Measurements from ENCODE around the gene IDH2.
A peak's percentile ranks its signal among the peaks of the same experiment; 100 is the strongest.

Gene IDH2

DNA sequence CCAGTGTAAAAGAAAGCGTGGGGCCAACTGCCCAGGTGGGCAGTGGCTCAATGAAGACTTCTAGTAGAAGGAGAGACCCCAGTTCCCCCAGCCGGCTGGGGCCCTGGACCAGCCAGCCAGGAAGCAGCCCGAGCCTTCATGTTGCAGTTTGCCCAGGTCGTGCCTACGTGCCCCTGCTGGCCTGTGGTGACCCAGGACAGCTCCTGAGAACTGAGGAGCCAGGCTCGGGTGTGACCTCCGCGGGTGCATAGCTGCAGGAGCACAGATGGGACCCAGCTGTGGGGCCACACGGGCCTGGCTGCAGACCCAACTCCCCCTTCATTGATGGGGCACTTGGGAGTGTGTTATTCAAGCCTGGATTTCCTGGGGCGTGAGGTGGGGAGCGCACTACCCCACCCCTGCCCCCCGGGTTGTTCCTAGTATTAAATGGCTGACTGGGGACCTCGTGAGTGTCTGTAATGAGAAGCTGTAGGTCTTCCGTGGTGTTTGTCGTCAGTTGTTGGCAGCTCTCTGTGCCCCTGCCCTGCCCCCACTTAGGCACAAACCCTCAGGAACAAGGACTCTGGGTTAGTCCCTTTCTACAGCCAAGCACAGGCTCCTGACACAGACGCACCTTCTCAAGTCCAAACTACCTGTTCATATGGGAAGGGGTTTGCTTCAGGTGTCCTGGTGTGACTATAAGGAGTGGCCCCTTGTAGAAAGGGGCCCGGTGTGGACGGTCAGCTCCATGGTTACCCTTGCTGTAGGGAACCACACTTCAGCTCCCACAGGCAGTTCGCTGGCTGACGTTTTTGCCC is 39.1 kb downstream of the IDH2 start:
- peak; percentile 68 for DNase-seq

- peak; percentile 72 for DNase-seq
These were observed 39.8 kb downstream of the IDH2 start for GRCh38 chr15:90062462-90062932.

GRCh38 chr15:90062023-90062442 is 40.2 kb downstream of the IDH2 start:
- DNase-seq, result peak; percentile 66

DNA sequence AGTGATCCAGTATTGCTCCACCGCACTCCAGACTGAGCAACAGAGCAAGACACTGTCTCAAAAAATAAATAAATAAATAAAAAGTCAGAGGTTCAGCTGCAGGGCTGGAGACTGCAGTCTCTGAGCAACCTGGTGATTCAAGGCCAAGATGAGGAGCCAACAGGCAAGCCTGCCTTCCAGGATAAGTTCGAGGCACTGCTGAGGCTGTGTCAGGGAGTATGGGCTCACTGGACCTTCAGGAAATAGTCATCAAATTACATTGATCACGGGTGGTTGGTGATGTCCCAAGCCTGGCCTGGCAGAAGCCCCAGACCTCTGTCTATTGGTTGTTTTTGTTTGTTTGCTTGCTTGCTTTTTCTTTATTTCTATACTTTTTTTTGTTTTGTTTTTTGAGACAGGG is 41.5 kb downstream of the IDH2 start:
- DNase-seq, result peak; percentile 2

DNA sequence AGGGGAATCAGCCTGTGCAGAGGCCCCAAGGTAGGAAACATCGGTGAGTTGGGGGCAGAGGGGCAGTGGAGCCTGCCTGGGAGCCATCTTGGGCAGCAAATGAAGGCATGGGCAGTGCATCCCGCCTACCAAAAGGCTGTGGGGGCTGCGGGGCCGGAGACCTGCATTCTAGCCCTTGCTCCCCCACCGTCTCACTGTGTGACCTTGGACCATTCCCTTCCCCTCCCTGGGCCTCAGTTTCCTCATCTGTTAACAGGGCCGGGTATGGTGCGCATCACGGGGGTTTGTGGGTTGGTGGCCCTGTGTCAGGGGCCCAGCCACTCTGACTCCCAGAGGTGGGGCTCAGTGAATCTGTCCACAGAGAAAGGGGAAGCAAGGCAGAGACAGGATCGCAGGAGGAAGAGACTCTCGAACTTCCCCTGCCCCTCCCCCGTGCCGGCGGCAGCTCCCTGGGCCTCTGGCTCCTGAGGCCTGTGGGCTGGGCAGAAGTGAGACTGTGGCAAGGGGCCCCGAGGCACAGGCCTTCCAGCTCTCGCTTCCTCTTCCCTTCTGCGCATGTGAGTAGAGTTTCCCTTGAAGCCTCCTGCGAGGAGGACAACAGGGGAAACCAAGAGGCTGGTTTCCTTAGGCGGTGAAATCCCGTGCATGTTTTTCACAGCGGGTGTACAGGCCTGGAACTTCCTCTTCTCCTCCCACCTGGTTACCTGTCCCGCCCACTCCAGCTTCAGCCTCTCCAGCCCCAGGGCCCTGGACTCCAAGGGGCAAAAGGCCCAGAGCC is 42.9 kb downstream of the IDH2 start:
- DNase-seq, result peak; percentile 1

GRCh38 chr15:90058775-90059174 is 43.5 kb downstream of the IDH2 start:
- no peak for DNase-seq

GRCh38 chr15:90058308-90058707 is 44.0 kb downstream of the IDH2 start:
- DNase-seq, result no peak

- DNase-seq, result no peak
These were observed 45.7 kb downstream of the IDH2 start for GRCh38 chr15:90056529-90056928.

DNA sequence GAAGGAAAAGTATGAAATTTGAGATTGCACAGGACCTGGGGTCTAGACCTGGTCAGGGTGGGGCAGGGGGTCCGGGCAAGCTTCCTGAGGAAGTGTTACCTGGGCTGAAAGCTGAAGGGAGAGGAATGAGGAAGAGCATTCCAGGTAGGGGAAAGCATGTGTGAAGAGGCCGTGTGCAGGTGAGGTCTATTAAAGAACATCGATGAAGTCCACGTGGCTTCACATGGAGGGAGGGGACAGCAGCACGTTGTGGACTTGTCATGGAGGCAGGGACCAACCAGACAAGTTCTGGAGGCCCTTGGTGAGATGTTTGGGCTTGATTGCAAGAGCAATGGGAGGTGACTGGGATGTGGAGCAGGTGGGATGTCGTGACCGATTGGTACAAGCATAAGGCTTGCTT is 47.1 kb downstream of the IDH2 start:
- DNase-seq, result no peak

GRCh38 chr15:90054618-90055097 is 47.6 kb downstream of the IDH2 start:
- no peak for DNase-seq

DNA sequence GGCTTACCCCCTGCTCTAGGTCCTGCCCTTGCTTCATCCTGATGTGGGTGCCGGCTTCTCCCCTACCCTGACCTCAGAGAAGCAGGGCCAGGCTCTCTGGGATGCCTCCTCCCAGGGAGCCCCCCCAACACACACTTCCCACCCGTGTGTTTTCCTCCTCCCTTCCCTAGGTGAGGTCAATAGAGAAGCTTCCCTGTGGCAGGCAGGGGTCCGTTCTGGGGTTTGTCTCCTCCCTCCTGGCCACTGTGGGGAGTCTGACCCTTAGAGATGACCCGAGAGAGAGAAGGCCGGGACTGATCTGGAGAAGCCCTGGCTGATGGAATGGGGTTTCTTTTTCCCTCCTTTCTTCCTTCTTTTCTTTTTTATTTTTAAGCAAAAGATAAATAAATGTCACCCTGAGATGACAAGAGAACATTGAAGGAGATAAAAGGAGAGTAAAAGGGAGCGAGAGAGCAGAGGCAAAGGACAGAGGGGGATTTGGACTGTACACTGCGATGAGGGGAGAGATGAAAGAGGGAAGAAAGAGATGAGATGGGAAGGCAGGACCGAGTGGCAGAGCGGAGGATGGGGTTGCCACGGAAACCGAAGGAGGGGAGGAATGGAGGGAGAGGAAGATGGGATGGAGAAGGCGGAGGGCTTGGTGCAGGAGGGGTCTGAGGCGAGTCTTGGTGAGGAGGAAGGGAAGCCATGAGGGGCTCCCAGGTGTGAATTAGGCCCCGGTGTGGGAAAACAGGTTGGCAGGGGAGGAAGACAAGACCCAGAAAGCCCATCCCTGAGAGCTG is 48.4 kb downstream of the IDH2 start:
- DNase-seq, result no peak

GRCh38 chr15:90051874-90052273 is 50.4 kb downstream of the IDH2 start:
- DNase-seq, result no peak

DNA sequence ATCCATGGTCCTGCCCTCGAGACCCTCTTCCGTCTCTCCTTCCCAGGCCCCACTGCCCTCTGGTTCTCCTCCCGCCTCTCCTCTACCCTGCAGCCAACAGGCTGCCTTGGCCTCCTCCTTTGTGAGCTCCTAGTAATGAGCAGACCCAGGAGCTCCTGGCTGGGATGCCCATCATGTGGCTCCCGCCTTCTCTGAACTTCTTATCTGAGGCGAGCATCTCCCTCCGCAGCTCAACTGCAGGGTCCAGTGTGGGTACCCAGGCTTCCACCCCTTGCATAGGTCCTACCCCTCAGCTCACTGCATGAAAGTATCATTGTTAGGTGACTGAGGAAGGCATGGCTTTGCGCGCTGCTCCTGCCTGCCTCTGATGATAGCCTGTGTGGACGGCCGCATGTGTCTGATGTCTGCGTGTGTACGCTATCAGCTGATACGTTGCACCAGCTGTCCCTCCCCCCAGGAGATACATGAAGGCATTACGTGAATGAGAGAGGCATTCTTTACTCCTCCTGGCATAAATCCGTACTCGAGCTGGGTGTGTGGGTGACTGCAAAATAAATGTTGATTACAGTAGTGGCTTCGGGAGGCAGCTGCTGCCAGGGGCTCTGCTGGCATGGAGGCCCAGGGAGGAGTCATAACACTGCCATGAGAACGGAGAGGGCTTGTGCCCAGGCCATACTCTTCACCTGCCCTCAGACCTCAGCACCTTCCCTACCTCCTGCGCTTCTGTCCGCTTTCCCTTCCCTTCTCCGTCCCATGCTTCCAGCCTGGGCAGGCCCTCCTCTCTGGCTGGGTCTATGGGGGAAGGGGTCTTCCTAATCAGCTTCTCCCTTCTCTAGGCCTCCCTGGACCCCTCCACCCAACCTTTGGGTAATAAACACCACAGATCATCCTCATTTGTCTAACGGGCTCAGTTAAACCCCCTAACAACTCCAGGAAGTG is 52.3 kb downstream of the IDH2 start:
- no peak for DNase-seq

DNA sequence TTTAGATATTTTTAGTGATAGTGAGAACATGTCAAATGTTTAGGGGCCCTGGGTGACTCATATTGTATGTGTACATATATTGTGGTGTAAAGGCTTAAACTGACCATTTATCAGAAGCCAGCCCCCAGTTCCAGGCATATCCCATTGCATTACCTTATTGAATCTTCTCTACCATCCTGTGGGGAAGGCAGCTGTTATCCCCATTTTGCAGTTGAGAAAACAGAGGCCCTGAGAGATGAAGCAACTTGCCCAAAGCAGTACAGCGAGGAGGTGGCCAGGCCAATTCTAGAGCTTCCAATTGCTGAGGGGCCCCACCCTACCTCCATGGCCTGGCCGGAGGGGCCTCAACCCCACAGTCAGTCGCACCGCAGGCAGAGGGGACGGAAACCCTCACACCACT is 53.2 kb downstream of the IDH2 start:
- no peak for DNase-seq

- peak; percentile 43 for DNase-seq
These were observed 54.2 kb downstream of the IDH2 start for GRCh38 chr15:90047956-90048575.

DNA sequence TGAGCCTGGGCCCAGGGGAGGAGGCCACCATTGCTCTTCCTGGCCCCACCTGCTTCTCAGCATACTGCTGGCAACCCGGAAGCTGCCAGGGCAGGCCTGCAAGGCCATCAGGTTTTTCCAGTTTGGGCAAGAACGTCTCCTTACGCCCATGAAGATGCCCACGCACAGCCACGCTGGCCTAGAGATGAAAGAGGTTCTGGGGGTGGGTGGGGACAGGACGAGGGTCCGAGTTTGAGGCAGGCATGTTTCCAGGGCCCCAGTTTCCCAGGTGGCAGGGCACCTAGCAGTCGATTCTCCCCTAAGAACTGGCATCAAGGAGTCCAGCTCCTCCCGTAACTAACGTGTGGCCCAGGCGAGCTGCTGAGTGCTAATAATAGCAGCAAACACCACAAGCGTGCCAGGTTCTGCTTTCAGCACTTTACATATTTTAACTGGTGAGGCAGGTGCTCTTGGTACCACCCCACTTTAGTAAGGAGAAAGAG is 55.3 kb downstream of the IDH2 start:
- DNase-seq, result peak; percentile 22

DNA sequence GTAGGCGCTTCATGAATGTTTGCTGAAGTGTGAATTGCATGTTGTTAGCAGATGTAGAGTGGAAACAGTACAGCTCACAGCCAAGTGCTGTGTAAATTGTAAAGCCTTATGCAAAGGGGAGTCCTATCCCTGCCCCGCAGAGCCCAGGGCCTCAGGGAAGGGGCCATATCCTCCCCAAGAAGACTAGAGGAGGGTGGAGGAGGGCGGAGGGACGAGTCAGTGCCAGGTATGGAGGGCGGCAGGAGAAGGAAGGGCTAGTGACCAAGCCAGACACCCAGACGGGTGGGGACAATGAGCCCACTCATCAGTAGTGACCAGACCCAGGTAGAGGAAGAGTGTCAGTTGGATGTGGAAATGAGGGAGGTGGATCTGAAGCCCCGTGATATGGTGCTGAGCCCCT is 56.0 kb downstream of the IDH2 start:
- DNase-seq, result no peak

DNA sequence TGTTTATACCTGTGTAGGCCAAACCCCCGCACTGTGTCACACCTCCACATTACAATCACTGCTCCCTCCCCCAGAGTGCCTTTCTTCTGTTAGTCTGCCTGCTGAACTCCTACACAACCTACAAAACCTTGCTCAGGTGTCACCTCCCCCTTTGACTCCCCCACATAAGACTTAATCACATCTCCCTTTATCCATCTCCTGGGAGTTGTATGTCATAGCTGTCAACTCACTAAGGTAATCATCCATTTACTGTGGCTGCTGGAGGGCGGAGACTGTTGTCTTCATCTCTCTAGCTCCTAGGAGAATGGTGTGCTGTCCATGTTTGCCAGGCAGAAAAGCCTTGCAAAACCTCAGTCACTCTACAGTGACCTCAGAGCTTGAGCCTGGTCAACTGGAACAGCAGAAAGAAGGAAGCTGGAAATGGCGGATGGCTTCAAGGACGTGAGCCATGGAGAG is 57.3 kb downstream of the IDH2 start:
- no peak for DNase-seq

DNA sequence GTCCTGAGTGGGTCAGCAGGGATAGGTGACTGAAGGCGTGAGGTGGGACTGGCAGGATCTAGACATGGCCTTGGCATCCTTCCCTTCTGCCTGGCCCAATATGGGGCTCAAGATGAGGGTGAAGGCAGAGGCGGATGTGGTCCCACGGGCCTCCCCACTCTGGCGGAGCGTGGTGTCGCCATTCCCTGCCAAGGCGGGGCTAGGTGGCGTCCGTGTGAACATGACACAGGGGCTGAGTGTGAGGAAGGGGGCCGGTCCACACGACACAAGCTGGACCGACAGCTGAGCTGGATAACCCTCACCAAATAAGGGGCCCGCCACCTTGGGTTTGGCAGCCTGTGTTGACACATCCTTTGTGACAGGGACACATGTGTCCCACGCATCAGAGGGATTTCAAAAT is 58.1 kb downstream of the IDH2 start:
- DNase-seq, result no peak

- DNase-seq, result no peak
These were observed 58.7 kb downstream of the IDH2 start for GRCh38 chr15:90043530-90044010.
